ENCODE measurements around the gene SNRK.
A peak's percentile ranks its signal among the peaks of the same experiment; 100 is the strongest.

SNRK gene

GRCh38 chr3:43286115-43286840 is at the start of gene SNRK:
Gene SNRK (plus strand): TSS chr3:43286540. CDS start chr3:43303204, 16,664 bp downstream.
- peak; percentile 85 for DNase-seq (ENCODE audit: low spot score)

- DNase-seq (ENCODE audit: low spot score): no peak
These were observed 47.5 kb upstream of the SNRK start for GRCh38 chr3:43238801-43239200.

GRCh38 chr3:43239755-43240154 is 46.6 kb upstream of the SNRK start:
- no peak for DNase-seq (ENCODE audit: low spot score)

- DNase-seq (ENCODE audit: low spot score): no peak
These were observed 42.5 kb upstream of the SNRK start for GRCh38 chr3:43243590-43244587.

GRCh38 chr3:43244694-43245093 is 41.6 kb upstream of the SNRK start:
- no peak for DNase-seq (ENCODE audit: low spot score)

GRCh38 chr3:43246976-43247375 is 39.4 kb upstream of the SNRK start:
- peak; percentile 10 for DNase-seq (ENCODE audit: low spot score)

GRCh38 chr3:43247561-43248184 is 38.7 kb upstream of the SNRK start:
- DNase-seq (ENCODE audit: low spot score): peak; percentile 60

GRCh38 chr3:43248185-43248583 is 38.2 kb upstream of the SNRK start:
- DNase-seq (ENCODE audit: low spot score): peak; percentile 27

- DNase-seq (ENCODE audit: low spot score): no peak
These were observed 37.4 kb upstream of the SNRK start for GRCh38 chr3:43248973-43249372.

- DNase-seq (ENCODE audit: low spot score): no peak
These were observed 36.9 kb upstream of the SNRK start for GRCh38 chr3:43249405-43249804.

GRCh38 chr3:43253294-43253693 is 33.0 kb upstream of the SNRK start:
- DNase-seq (ENCODE audit: low spot score): no peak

- no peak for DNase-seq (ENCODE audit: low spot score)
These were observed 32.2 kb upstream of the SNRK start for GRCh38 chr3:43254125-43254524.

GRCh38 chr3:43255662-43256061 is 30.7 kb upstream of the SNRK start:
- DNase-seq (ENCODE audit: low spot score): no peak

- no peak for DNase-seq (ENCODE audit: low spot score)
These were observed 29.5 kb upstream of the SNRK start for GRCh38 chr3:43256714-43257461.

- no peak for DNase-seq (ENCODE audit: low spot score)
These were observed 28.5 kb upstream of the SNRK start for GRCh38 chr3:43257850-43258249.

GRCh38 chr3:43259626-43260025 is 26.7 kb upstream of the SNRK start:
- DNase-seq (ENCODE audit: low spot score): no peak

GRCh38 chr3:43260412-43260811 is 25.9 kb upstream of the SNRK start:
- no peak for DNase-seq (ENCODE audit: low spot score)

GRCh38 chr3:43262194-43262593 is 24.1 kb upstream of the SNRK start:
- no peak for DNase-seq (ENCODE audit: low spot score)

- no peak for DNase-seq (ENCODE audit: low spot score)
These were observed 19.9 kb upstream of the SNRK start for GRCh38 chr3:43266451-43266850.

- DNase-seq (ENCODE audit: low spot score): no peak
These were observed 19.3 kb upstream of the SNRK start for GRCh38 chr3:43266995-43267394.

- DNase-seq (ENCODE audit: low spot score): no peak
These were observed 17.7 kb upstream of the SNRK start for GRCh38 chr3:43268636-43269035.

- DNase-seq (ENCODE audit: low spot score): no peak
These were observed 16.3 kb upstream of the SNRK start for GRCh38 chr3:43270078-43270477.
